ENCODE results near the gene ABI2.

Gene ABI2

DNA sequence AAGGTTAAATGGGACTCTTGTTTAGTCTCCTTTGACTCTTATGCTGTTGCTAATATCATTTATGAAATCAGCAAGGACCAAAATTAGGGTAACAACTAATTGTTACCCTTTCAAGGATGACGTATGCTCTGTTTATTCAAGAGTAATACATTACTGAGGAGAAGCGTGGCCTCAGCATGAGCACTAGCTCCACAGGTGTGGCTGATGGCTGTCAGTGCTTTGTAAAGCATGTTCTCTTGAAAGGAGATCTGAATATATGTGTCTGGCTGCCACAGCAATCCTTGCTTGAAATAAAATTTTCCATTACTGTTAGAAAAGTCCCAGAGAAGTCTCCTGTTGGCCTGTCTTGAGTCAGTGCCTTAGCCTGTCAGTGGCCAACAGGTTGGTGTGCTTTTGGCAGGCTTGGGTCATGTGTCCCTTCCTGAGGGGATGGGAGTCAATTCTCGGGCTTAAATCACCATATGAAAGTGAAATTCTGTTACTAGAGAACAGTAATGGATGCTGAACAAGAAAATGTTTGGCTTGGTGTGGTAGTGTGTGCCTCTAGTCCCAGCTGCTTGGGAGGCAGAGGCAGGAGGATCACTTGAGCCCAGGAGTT lies 32.7 kb downstream of the ABI2 start:
- TF ChIP-seq, protein P1, sequence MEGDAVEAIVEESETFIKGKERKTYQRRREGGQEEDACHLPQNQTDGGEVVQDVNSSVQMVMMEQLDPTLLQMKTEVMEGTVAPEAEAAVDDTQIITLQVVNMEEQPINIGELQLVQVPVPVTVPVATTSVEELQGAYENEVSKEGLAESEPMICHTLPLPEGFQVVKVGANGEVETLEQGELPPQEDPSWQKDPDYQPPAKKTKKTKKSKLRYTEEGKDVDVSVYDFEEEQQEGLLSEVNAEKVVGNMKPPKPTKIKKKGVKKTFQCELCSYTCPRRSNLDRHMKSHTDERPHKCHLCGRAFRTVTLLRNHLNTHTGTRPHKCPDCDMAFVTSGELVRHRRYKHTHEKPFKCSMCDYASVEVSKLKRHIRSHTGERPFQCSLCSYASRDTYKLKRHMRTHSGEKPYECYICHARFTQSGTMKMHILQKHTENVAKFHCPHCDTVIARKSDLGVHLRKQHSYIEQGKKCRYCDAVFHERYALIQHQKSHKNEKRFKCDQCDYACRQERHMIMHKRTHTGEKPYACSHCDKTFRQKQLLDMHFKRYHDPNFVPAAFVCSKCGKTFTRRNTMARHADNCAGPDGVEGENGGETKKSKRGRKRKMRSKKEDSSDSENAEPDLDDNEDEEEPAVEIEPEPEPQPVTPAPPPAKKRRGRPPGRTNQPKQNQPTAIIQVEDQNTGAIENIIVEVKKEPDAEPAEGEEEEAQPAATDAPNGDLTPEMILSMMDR (conservative IDR thresholded peaks at IDR 0.05; ENCODE audit: low read length), result no peak
- no peak for TF ChIP-seq EZH2phosphoT487 (IDR thresholded peaks at IDR 0.05; ENCODE audit: borderline replicate concordance)
- Histone ChIP-seq H3K9ac (ENCODE audit: low read depth, low read length, poor library complexity, severe bottlenecking) (no peak overlapping the region), H3K4me3 (ENCODE audit: low read length, poor library complexity, severe bottlenecking) (no peak overlapping the region), H3K79me2 (ENCODE audit: insufficient read depth, low read length) (peaks cover 24% of the 10 kb centered on the region), H3K9me2 (replicated peaks; ENCODE audit: low read depth, low read length) (no peaks in the 10 kb centered on the region), H4K20me1 (ENCODE audit: insufficient read depth, low read length, poor library complexity, severe bottlenecking) (peaks cover 4% of the 10 kb centered on the region), H3K4me1 (ENCODE audit: insufficient read depth, low read length, poor library complexity, severe bottlenecking) (no peaks in the 10 kb centered on the region), H3K9me3 (ENCODE audit: insufficient read depth, low read depth, low read length) (no peaks in the 10 kb centered on the region), H3F3A (ENCODE audit: low read depth) (no peaks in the 10 kb centered on the region), H3K4me2 (ENCODE audit: low read depth, low read length, poor library complexity, severe bottlenecking) (no peak overlapping the region), H3K27me3 (ENCODE audit: insufficient read depth, low read length, poor library complexity, severe bottlenecking) (no peaks in the 10 kb centered on the region), H3K36me3 (ENCODE audit: insufficient read depth, low read length) (no peaks in the 10 kb centered on the region), H2AFZ (ENCODE audit: low read length) (no peak overlapping the region)

DNA sequence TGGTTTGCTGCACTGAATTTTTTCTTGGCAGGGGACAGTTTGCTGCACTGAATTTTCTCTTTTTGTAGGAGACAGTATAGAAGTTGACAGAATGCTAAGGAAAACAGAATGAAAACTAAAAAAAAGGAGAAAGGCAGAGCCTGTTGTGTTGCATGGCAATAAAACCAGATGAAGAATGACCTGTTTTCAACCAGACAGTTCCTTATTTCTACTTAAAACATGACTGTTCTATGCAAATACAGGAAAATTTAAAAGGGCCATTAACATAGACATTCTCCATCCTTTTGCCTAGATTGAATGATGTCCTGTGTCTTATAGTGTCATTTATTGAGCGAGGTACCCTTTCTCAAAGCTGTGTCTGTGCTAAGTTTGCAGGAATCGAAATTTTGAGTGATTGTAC lies 33.3 kb downstream of the ABI2 start:
- H3K4me2 ChIP-seq (ENCODE audit: low read depth, low read length, poor library complexity, severe bottlenecking), result no peak overlapping the region
- no peak overlapping the region for H3K9ac ChIP-seq (ENCODE audit: low read depth, low read length, poor library complexity, severe bottlenecking)
- H4K20me1 ChIP-seq (ENCODE audit: insufficient read depth, low read length, poor library complexity, severe bottlenecking), result peaks cover 4% of the 10 kb centered on the region
- no peaks in the 10 kb centered on the region for H3K4me1 ChIP-seq (ENCODE audit: insufficient read depth, low read length, poor library complexity, severe bottlenecking)
- H3K4me3 ChIP-seq (ENCODE audit: low read length, poor library complexity, severe bottlenecking), result no peak overlapping the region
- H3F3A ChIP-seq (ENCODE audit: low read depth), result no peaks in the 10 kb centered on the region
- H3K79me2 ChIP-seq (ENCODE audit: insufficient read depth, low read length), result peaks cover 23% of the 10 kb centered on the region
- no peaks in the 10 kb centered on the region for H3K36me3 ChIP-seq (ENCODE audit: insufficient read depth, low read length)
- no peaks in the 10 kb centered on the region for H3K27me3 ChIP-seq (ENCODE audit: insufficient read depth, low read length, poor library complexity, severe bottlenecking)
- no peaks in the 10 kb centered on the region for H3K9me2 ChIP-seq (replicated peaks; ENCODE audit: low read depth, low read length)
- H3K9me3 ChIP-seq (ENCODE audit: insufficient read depth, low read depth, low read length), result no peaks in the 10 kb centered on the region
- TF ChIP-seq, protein P1 (conservative IDR thresholded peaks at IDR 0.05; ENCODE audit: low read length), result no peak
- TF ChIP-seq EZH2phosphoT487 (IDR thresholded peaks at IDR 0.05; ENCODE audit: borderline replicate concordance), result no peak
- no peak overlapping the region for H2AFZ ChIP-seq (ENCODE audit: low read length)

DNA sequence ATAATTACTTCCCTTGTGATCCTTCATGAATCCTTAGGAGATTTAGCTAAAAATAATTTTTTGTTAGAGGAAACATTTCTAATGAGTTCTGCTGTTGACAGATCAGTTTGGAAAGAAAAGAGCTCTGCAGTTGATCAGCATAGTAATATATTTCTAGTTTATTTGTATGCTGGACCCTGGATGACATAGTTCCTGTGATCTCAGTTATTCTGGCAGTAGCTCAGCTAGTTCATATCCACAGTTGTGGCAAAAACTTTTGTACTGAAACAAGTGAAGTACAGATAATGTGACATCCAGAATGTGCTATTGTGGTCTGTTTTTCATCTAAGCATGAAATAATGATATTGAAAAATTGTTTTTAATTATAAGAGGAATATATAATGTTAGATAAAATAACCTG lies 33.7 kb downstream of the ABI2 start:
- TF ChIP-seq, protein P1 (conservative IDR thresholded peaks at IDR 0.05; ENCODE audit: low read length), result no peak
- no peak for TF ChIP-seq EZH2phosphoT487 (IDR thresholded peaks at IDR 0.05; ENCODE audit: borderline replicate concordance)
- peaks cover 4% of the 10 kb centered on the region for H4K20me1 ChIP-seq (ENCODE audit: insufficient read depth, low read length, poor library complexity, severe bottlenecking)
- no peaks in the 10 kb centered on the region for H3K27me3 ChIP-seq (ENCODE audit: insufficient read depth, low read length, poor library complexity, severe bottlenecking)
- no peaks in the 10 kb centered on the region; the same call in 1 of the 2 replicates for H3K36me3 ChIP-seq (ENCODE audit: insufficient read depth, low read length)
- no peaks in the 10 kb centered on the region for H3K9me3 ChIP-seq (ENCODE audit: insufficient read depth, low read depth, low read length)
- H3K9me2 ChIP-seq (replicated peaks; ENCODE audit: low read depth, low read length), result no peaks in the 10 kb centered on the region
- no peaks in the 10 kb centered on the region for H3K4me1 ChIP-seq (ENCODE audit: insufficient read depth, low read length, poor library complexity, severe bottlenecking)
- H3F3A ChIP-seq (ENCODE audit: low read depth), result no peaks in the 10 kb centered on the region
- H3K9ac ChIP-seq (ENCODE audit: low read depth, low read length, poor library complexity, severe bottlenecking), result no peak overlapping the region
- H3K4me3 ChIP-seq (ENCODE audit: low read length, poor library complexity, severe bottlenecking), result no peak overlapping the region
- H3K79me2 ChIP-seq (ENCODE audit: insufficient read depth, low read length), result peaks cover 20% of the 10 kb centered on the region
- H2AFZ ChIP-seq (ENCODE audit: low read length), result no peak overlapping the region
- no peak overlapping the region for H3K4me2 ChIP-seq (ENCODE audit: low read depth, low read length, poor library complexity, severe bottlenecking)

Data from Loucy (cell line).